ENCODE data around the gene RNF169. TPM values are rescaled to one million over a fixed set of nuclear protein-coding genes. Genes with fewer than 3 reads are reported as not detected.
A peak's percentile ranks its signal among the peaks of the same experiment; 100 is the strongest.

Gene RNF169
- total RNA-seq, 1 experiment from 2014 or later = 9.4 TPM

GRCh38 chr11:74837191-74837590 is 88.5 kb downstream of the RNF169 start:
- Histone ChIP-seq H3K27me3 (replicated peaks) (no peaks in the 10 kb centered on the region), H3K4me1 (replicated peaks) (no peaks in the 10 kb centered on the region), H3K4me3 (no peak overlapping the region), H3K36me3 (peaks cover 15% of the 10 kb centered on the region), H3K9me3 (replicated peaks) (no peaks in the 10 kb centered on the region), H3K27ac (no peak overlapping the region)
- no peak for DNase-seq (ENCODE audit: low read depth in 1 of 2, low spot score in 2 of 2)

DNA sequence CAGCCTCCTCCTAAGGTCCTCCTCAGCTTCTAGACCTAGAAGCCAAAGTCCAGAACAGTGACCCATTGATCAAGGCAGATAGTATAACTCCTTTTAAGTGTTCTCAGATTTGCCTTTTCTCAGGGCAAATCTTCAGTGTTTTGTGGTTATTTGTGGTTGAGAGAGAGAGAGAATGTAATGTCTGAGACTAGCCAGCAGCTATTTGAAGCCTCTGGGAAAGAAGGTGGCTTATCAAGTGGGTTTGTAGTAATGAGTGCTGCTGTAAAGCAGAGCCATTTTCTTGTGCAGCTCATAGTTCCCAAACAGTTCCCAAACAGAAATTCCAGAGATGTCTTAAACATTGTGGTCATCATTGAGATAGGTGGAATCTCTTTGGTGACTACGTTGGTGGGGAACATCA is 89.5 kb downstream of the RNF169 start:
- Histone ChIP-seq H3K4me3 (no peak overlapping the region), H3K9me3 (replicated peaks) (no peaks in the 10 kb centered on the region), H3K4me1 (replicated peaks) (no peaks in the 10 kb centered on the region), H3K27ac (no peak overlapping the region), H3K27me3 (replicated peaks) (no peaks in the 10 kb centered on the region), H3K36me3 (peaks cover 18% of the 10 kb centered on the region)
- no peak for DNase-seq (ENCODE audit: low read depth in 1 of 2, low spot score in 2 of 2)

DNA sequence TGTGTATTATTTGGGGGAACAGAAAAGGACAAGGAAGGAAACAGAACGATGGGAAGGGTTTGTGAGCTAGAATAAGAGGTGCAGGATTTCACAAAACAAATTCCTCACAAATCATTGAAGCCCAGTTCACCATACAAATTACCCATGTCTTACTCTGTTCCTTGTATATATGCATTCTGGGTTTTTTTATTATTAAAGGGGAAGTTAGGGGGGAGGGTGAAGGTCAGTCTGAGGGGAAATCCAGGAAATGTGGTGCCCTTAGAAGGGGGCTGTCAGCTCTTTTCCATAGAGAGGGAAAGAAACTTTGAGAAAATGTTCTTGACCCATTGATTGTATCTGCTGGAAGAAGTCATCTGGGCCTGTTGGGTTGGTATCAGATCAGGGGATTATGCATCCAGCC is 90.8 kb downstream of the RNF169 start:
- Histone ChIP-seq H3K4me3 (no peak overlapping the region), H3K9me3 (replicated peaks) (no peaks in the 10 kb centered on the region), H3K36me3 (peaks cover 18% of the 10 kb centered on the region), H3K4me1 (replicated peaks) (no peaks in the 10 kb centered on the region), H3K27me3 (replicated peaks) (no peaks in the 10 kb centered on the region), H3K27ac (no peak overlapping the region)
- DNase-seq (ENCODE audit: low read depth in 1 of 2, low spot score in 2 of 2) = no peak

- no peaks in the 10 kb centered on the region for H3K27me3 ChIP-seq (replicated peaks)
- H3K9me3 ChIP-seq (replicated peaks) = no peaks in the 10 kb centered on the region
- DNase-seq (ENCODE audit: low read depth in 1 of 2, low spot score in 2 of 2) = no peak
- no peaks in the 10 kb centered on the region for H3K4me1 ChIP-seq (replicated peaks)
- no peak overlapping the region for H3K4me3 ChIP-seq
- H3K36me3 ChIP-seq = peaks cover 15% of the 10 kb centered on the region
- no peak overlapping the region for H3K27ac ChIP-seq
Observed at GRCh38 chr11:74839971-74840370, 91.3 kb downstream of the RNF169 start.

DNA sequence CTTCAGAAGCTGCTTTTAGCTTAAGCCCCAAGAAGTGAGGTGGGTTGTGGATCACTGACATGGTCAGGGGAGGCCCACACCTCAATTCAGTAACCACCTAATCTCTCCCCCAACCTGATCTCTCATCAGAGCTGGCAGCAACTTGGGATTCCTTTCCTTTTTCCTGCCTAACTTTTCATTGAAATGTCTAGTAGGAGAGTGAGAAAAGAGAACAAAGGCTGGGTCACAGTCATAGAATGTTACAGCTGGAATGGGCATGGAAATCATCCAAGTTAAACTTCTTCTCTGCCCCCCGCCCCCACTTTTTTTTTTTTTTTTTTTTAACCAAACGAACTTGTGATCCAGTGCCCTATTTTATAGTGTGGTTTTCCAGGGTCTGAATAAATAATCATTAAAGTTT is 91.8 kb downstream of the RNF169 start:
- Histone ChIP-seq H3K4me1 (replicated peaks) (no peaks in the 10 kb centered on the region), H3K27ac (no peak overlapping the region), H3K36me3 (peaks cover 15% of the 10 kb centered on the region), H3K27me3 (replicated peaks) (no peaks in the 10 kb centered on the region), H3K9me3 (replicated peaks) (no peaks in the 10 kb centered on the region), H3K4me3 (no peak overlapping the region)
- DNase-seq (ENCODE audit: low read depth in 1 of 2, low spot score in 2 of 2) = no peak

DNA sequence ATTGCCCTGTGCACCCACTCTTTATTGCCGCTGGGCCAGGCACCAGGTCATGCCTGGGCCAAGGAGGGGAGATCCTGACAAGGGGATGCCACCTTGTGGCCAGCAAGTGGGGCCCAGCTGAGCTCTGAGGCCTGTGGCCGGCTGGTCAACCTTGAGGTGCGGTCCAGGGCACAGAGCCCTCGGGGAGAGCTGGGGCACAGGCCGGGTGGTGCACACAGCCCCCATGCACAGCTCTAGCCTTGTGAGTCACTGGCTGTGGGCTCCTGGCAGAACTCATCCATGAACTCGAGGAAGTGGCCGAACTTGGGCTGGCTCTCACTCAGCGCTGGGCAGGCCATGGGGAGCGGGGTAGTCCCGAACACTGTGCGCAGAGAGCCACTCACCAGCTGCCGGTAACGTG is 94.3 kb downstream of the RNF169 start:
- Histone ChIP-seq H3K4me1 (replicated peaks) (no peaks in the 10 kb centered on the region), H3K36me3 (peaks cover 6% of the 10 kb centered on the region), H3K9me3 (replicated peaks) (no peaks in the 10 kb centered on the region), H3K27me3 (replicated peaks) (no peaks in the 10 kb centered on the region), H3K27ac (no peak overlapping the region), H3K4me3 (no peak overlapping the region)
- no peak for DNase-seq (ENCODE audit: low read depth in 1 of 2, low spot score in 2 of 2)

DNA sequence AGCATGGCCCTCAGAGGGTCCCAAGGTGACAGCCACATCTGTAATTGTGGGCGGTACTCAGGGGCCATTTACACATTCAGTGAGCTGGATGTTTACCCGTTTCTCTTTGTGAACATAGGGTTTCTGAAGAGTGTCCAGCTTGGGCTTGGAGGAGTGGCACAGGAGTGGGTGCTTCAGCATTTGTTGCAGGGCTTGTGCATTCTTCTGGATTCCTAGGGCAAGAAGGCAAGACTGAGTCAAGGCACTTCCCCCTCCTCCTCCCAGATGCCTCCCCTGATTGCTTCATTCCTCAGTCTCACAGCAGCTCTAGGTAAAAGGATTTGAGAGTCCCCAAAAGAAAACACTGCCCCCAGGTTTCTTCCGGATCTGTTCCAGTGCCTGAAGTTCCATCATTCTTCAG is 95.4 kb downstream of the RNF169 start:
- Histone ChIP-seq H3K4me1 (replicated peaks) (peaks cover under 1% of the 10 kb centered on the region; the same call in 1 of the 2 replicates), H3K27ac (no peak overlapping the region), H3K4me3 (no peak overlapping the region), H3K36me3 (peaks cover 6% of the 10 kb centered on the region), H3K27me3 (replicated peaks) (no peaks in the 10 kb centered on the region), H3K9me3 (replicated peaks) (no peaks in the 10 kb centered on the region)
- no peak for DNase-seq (ENCODE audit: low read depth in 1 of 2, low spot score in 2 of 2)

- no peaks in the 10 kb centered on the region for H3K9me3 ChIP-seq (replicated peaks)
- H3K27me3 ChIP-seq (replicated peaks) = no peaks in the 10 kb centered on the region
- peaks cover 8% of the 10 kb centered on the region for H3K4me1 ChIP-seq (replicated peaks)
- H3K36me3 ChIP-seq = peaks cover 3% of the 10 kb centered on the region; the same call in 1 of the 2 replicates
- DNase-seq (ENCODE audit: low read depth in 1 of 2, low spot score in 2 of 2) = no peak
- H3K4me3 ChIP-seq = no peak overlapping the region
- H3K27ac ChIP-seq = no peak overlapping the region
Observed at GRCh38 chr11:74844865-74845264, 96.2 kb downstream of the RNF169 start.

- H3K4me3 ChIP-seq = no peak overlapping the region
- DNase-seq (ENCODE audit: low read depth in 1 of 2, low spot score in 2 of 2) = no peak
- H3K27ac ChIP-seq = no peak overlapping the region
- no peaks in the 10 kb centered on the region for H3K27me3 ChIP-seq (replicated peaks)
- H3K36me3 ChIP-seq = peaks cover 3% of the 10 kb centered on the region; the same call in 1 of the 2 replicates
- H3K4me1 ChIP-seq (replicated peaks) = peaks cover 14% of the 10 kb centered on the region
- no peaks in the 10 kb centered on the region for H3K9me3 ChIP-seq (replicated peaks)
Observed at GRCh38 chr11:74845978-74846517, 97.4 kb downstream of the RNF169 start.

DNA sequence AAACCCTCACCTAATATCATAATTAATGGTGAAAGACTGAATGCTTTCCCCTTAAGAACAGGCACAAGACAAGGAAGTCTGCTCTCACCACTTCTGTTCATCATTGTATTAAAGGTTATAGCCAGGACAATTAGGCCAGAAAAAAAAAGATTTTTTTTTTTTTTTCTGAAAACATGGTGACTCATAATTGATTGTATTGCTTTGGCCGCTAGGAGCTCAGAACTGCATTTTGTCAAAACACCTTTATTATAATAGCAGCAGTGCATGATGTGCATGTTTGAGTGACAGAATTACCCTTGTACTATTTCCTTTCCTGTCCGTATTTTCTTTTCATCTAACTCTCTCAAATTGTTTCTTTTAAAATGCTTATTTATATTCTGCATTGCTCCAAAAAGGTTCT is 98.1 kb downstream of the RNF169 start:
- DNase-seq (ENCODE audit: low read depth in 1 of 2, low spot score in 2 of 2) = no peak
- H3K9me3 ChIP-seq (replicated peaks) = no peaks in the 10 kb centered on the region
- H3K27ac ChIP-seq = no peak overlapping the region
- no peaks in the 10 kb centered on the region for H3K27me3 ChIP-seq (replicated peaks)
- peaks cover 3% of the 10 kb centered on the region; the same call in 1 of the 2 replicates for H3K36me3 ChIP-seq
- no peak overlapping the region for H3K4me3 ChIP-seq
- H3K4me1 ChIP-seq (replicated peaks) = peaks cover 14% of the 10 kb centered on the region

GRCh38 chr11:74847395-74847794 is 98.7 kb downstream of the RNF169 start:
- no peak for DNase-seq (ENCODE audit: low read depth in 1 of 2, low spot score in 2 of 2)
- Histone ChIP-seq H3K4me3 (no peak overlapping the region), H3K9me3 (replicated peaks) (no peaks in the 10 kb centered on the region), H3K27ac (no peak overlapping the region), H3K4me1 (replicated peaks) (peaks cover 14% of the 10 kb centered on the region), H3K36me3 (peaks cover 3% of the 10 kb centered on the region; the same call in 1 of the 2 replicates), H3K27me3 (replicated peaks) (no peaks in the 10 kb centered on the region)

DNA sequence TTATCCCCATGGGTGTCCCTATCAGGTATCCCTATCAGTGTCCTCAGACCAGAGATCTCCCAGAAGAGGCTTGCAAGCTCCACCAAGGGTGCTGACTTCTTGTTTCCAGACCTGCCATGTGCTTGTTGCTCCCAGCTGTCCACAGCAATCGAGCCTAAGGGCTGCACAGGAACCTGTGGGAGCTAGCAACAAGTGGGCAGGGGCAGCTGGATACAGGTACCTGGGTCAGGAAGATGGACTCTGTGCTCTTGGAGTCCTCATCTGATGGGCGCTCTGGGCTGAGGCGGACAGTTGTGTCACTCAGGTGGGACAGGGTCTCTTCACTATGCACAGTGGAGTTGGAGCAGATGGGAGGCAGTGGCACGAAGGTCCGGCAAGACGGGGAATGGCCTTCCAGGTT is 99.2 kb downstream of the RNF169 start:
- Histone ChIP-seq H3K9me3 (replicated peaks) (no peaks in the 10 kb centered on the region), H3K36me3 (no peaks in the 10 kb centered on the region), H3K27me3 (replicated peaks) (no peaks in the 10 kb centered on the region), H3K4me3 (no peak overlapping the region), H3K27ac (no peak overlapping the region), H3K4me1 (replicated peaks) (peaks cover 14% of the 10 kb centered on the region)
- no peak for DNase-seq (ENCODE audit: low read depth in 1 of 2, low spot score in 2 of 2)

DNA sequence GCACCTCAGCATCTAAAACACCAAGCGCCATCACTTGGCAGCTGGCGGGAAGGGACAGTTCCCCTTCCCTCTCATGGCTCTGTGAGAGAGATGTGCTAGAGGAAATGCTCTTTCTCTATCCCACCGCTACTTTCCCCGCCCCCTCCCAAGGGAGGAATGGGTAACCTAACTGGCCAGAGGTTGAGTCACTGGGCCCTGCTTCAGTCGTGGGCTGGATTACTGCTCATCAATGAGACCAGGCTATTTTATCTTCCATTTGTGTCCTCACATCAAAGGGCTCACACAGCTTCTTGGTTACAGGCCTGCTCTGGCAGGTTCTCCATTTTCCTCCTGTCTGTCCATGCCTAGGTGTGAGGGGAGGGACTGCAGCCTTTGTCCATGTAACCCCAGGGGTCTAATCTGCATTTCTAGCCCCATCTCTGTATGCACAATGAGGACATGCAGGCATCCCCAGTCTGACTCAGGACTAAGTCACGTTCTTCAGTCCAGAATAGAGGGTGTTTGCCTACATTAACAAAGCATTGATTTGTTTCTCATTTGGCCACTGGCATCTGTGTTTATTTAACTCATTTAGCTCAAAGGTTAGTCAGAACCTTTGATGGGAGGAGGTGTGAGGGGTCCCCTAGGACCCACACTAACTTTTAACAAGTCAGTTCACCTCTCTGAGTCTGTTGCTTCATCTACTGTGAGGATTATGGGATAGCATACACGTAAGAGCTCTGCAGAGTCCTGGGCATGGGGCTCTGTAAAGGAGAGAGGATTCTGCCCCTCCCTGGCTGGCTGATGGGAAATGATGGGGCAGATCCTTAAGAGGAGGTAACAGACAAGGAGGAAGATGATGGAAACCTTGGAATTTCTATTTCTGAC is 101.1 kb downstream of the RNF169 start:
- Histone ChIP-seq H3K4me3 (no peak overlapping the region), H3K4me1 (replicated peaks) (peaks cover 14% of the 10 kb centered on the region), H3K27me3 (replicated peaks) (no peaks in the 10 kb centered on the region), H3K36me3 (no peaks in the 10 kb centered on the region), H3K27ac (no peak overlapping the region), H3K9me3 (replicated peaks) (no peaks in the 10 kb centered on the region)
- peak; percentile 42 to 55 for DNase-seq (ENCODE audit: low read depth in 1 of 2, low spot score in 2 of 2)

DNA sequence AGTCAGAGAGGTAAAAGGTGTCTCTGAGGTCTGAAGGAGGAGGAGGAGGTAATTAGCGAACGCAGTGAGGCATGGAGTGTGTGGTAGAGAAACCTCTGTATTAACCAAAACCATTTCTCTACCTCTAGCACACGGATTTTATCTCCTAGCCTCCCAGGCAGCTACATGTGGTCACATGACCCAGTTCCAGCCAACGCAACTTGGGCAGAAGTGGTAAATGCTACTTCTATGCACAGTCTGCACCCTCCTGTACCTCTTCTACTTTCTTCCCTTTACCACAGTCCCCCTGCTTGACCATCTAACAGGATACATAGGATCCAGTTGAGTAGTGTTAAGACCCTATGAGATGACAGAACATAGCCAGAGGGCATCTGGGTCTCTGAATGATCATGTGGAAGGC is 104.6 kb downstream of the RNF169 start:
- Histone ChIP-seq H3K4me1 (replicated peaks) (peaks cover 14% of the 10 kb centered on the region), H3K9me3 (replicated peaks) (no peaks in the 10 kb centered on the region), H3K4me3 (no peak overlapping the region), H3K27me3 (replicated peaks) (no peaks in the 10 kb centered on the region), H3K27ac (no peak overlapping the region), H3K36me3 (no peaks in the 10 kb centered on the region)
- DNase-seq (ENCODE audit: low read depth in 1 of 2, low spot score in 2 of 2) = no peak
